DOHH2 (cell line): ENCODE data around the gene CRELD1.

Source experiments
- H3F3A ChIP-seq: fragments of 200-600 bp; sonication (generic), shearing (Covaris generic); 2 replicates; pipeline ENCODE4 v1.6.0; 2016; ENCODE audit warnings: antibody characterized with exemption, mild to moderate bottlenecking; ENCODE audit not compliant: control insufficient read depth, insufficient read depth
- H3K27ac ChIP-seq: fragments of 200-600 bp; sonication (generic); 2 replicates; pipeline ENCODE4 v1.5.1; 2014; ENCODE audit warnings: low read depth, mild to moderate bottlenecking, low read length, moderate library complexity
- H3K27me3 ChIP-seq: fragments of 200-600 bp; sonication (generic); 2 replicates; pipeline ENCODE4 v1.6.1; 2014; ENCODE audit warnings: mild to moderate bottlenecking, low read length, mixed read lengths; ENCODE audit not compliant: control insufficient read depth
- H3K36me3 ChIP-seq: fragments of 200-600 bp; sonication (generic); 2 replicates; pipeline ENCODE4 v1.6.1; 2014; ENCODE audit warnings: mild to moderate bottlenecking, low read length, moderate library complexity, mixed read lengths; ENCODE audit not compliant: control insufficient read depth
- H3K4me1 ChIP-seq: fragments of 200-600 bp; sonication (generic); 2 replicates; pipeline ENCODE4 v1.6.1; 2014; ENCODE audit warnings: mild to moderate bottlenecking, low read length, mixed read lengths; ENCODE audit not compliant: control insufficient read depth
- H3K4me2 ChIP-seq: fragments of 200-600 bp; sonication (generic); 2 replicates; pipeline ENCODE4 v1.6.0; 2014; ENCODE audit warnings: mild to moderate bottlenecking, low read length, moderate library complexity
- H3K4me3 ChIP-seq: fragments of 200-600 bp; sonication (generic); 2 replicates; pipeline ENCODE4 v1.5.1; 2014; ENCODE audit warnings: mild to moderate bottlenecking, low read length, mixed read lengths
- H3K79me2 ChIP-seq: fragments of 200-600 bp; sonication (generic); 2 replicates; pipeline ENCODE4 v1.6.1; 2014; ENCODE audit warnings: mild to moderate bottlenecking, low read length, mixed read lengths; ENCODE audit not compliant: control insufficient read depth
- H3K9me2 ChIP-seq: fragments of 200-600 bp; sonication (generic); replicated peaks from 2 replicates; pipeline ENCODE4 v1.6.1; 2014; ENCODE audit warnings: mild to moderate bottlenecking, low read length, mixed read lengths; ENCODE audit not compliant: control insufficient read depth
- H3K9me3 ChIP-seq: fragments of 200-600 bp; sonication (generic); 2 replicates; pipeline ENCODE4 v1.6.1; 2014; ENCODE audit warnings: antibody characterized with exemption, low read length, mixed read lengths; ENCODE audit not compliant: control insufficient read depth, insufficient read depth
- H4K20me1 ChIP-seq: fragments of 200-600 bp; sonication (generic); 2 replicates; pipeline ENCODE4 v1.6.0; 2014; ENCODE audit warnings: low read depth, mild to moderate bottlenecking, antibody characterized with exemption, low read length, moderate library complexity; ENCODE audit not compliant: control insufficient read depth, insufficient read depth
- CTCF ChIP-seq: fragments of 200-600 bp; sonication (generic); IDR thresholded peaks from one replicate; pipeline ENCODE4 v1.5.1; 2014; ENCODE audit warnings: antibody characterized with exemption, mild to moderate bottlenecking, low read depth, low read length; ENCODE audit not compliant: poor library complexity, severe bottlenecking
- EZH2phosphoT487 ChIP-seq: fragments of 200-600 bp; sonication (generic); IDR thresholded peaks from 2 replicates; pipeline ENCODE4 v1.6.1; 2017; ENCODE audit warnings: borderline replicate concordance, mild to moderate bottlenecking, antibody characterized with exemption, low read length, moderate library complexity, mixed read lengths

Gene CRELD1

GRCh38 chr3:9917820-9918219, 15.8 kb upstream of the CRELD1 start:
- no peak overlapping the region for H3K4me3 ChIP-seq
- no peaks in the 10 kb centered on the region for H3K36me3 ChIP-seq
- no peaks in the 10 kb centered on the region for H3F3A ChIP-seq
- H3K9me3 ChIP-seq: no peaks in the 10 kb centered on the region
- H3K79me2 ChIP-seq: no peaks in the 10 kb centered on the region
- peaks cover 34% of the 10 kb centered on the region for H3K27me3 ChIP-seq
- no peak overlapping the region for H3K4me2 ChIP-seq
- H3K4me1 ChIP-seq: peaks cover 12% of the 10 kb centered on the region
- no peaks in the 10 kb centered on the region for H4K20me1 ChIP-seq
- no peaks in the 10 kb centered on the region for H3K9me2 ChIP-seq
- TF ChIP-seq CTCF (no peak), EZH2phosphoT487 (no peak)
- H3K27ac ChIP-seq: no peak overlapping the region

- no peaks in the 10 kb centered on the region for H3K79me2 ChIP-seq
- H3K9me3 ChIP-seq: no peaks in the 10 kb centered on the region
- H3K27ac ChIP-seq: no peak overlapping the region
- no peak for TF ChIP-seq CTCF
- TF ChIP-seq EZH2phosphoT487: no peak
- H3K9me2 ChIP-seq: no peaks in the 10 kb centered on the region
- no peaks in the 10 kb centered on the region for H3K36me3 ChIP-seq
- H4K20me1 ChIP-seq: no peaks in the 10 kb centered on the region
- H3K4me2 ChIP-seq: no peak overlapping the region
- H3K4me3 ChIP-seq: no peak overlapping the region
- peaks cover 34% of the 10 kb centered on the region for H3K27me3 ChIP-seq
- peaks cover 12% of the 10 kb centered on the region for H3K4me1 ChIP-seq
- H3F3A ChIP-seq: no peaks in the 10 kb centered on the region
These were observed 15.2 kb upstream of the CRELD1 start for GRCh38 chr3:9918261-9919038.

- Histone ChIP-seq H3F3A (no peaks in the 10 kb centered on the region; the same call in 1 of the 2 replicates), H3K9me2 (no peaks in the 10 kb centered on the region), H3K36me3 (no peaks in the 10 kb centered on the region), H3K79me2 (no peaks in the 10 kb centered on the region), H4K20me1 (no peaks in the 10 kb centered on the region), H3K9me3 (no peaks in the 10 kb centered on the region), H3K4me3 (no peak overlapping the region), H3K27ac (no peak overlapping the region), H3K27me3 (no peaks in the 10 kb centered on the region; the same call in 1 of the 2 replicates), H3K4me1 (peaks cover 15% of the 10 kb centered on the region), H3K4me2 (no peak overlapping the region)
- no peak for TF ChIP-seq EZH2phosphoT487
- TF ChIP-seq CTCF: no peak
These were observed 5.5 kb upstream of the CRELD1 start for GRCh38 chr3:9928158-9928557.
